GM21825 (cell line): ENCODE measurements around the gene HDLBP.

Experiments
- ATAC-seq: cut with Tn5 transposase; IDR thresholded peaks from one replicate; pipeline ENCODE4 v1.9.1; 2021; ENCODE audit warnings: mild to moderate bottlenecking, moderate library complexity; ENCODE audit not compliant: unreplicated experiment

The HDLBP gene

DNA sequence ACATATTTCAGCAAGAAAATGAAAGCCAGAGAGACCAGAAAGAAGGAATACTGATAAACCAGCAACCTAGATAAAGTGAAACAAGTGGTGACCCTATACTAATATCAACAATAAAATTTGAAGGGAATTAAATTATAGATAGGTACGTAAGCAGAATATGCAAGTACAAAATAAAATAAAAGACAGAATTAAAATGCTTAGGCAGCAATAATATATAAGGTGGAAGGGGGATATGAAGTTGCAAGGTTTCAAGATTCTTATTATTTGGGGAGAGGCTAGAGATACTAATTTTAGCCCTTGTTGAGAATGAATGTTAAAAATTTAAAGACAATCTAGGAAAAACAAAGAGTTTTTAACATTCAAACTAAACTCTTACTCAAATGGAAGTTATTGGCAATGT, 39.6 kb downstream of the HDLBP start:
- no peak for ATAC-seq

DNA sequence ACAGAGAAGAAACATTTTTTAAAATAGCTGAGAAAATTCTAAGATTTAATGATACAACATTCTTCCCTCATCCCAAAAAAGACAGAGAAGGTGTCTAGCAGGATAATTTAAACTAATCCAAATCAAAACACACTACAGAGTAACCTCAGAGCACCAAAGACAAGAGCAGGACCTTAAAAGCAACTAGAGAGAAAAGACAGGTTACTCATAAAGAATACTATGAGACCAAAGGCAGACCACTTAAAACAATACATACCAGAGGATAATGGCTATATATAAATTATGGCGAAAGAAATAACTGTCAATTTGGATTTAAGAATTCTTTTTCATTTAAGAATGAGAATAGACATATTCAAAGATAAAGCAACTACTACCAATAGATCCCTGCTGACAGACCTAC, 40.0 kb downstream of the HDLBP start:
- no peak for ATAC-seq

DNA sequence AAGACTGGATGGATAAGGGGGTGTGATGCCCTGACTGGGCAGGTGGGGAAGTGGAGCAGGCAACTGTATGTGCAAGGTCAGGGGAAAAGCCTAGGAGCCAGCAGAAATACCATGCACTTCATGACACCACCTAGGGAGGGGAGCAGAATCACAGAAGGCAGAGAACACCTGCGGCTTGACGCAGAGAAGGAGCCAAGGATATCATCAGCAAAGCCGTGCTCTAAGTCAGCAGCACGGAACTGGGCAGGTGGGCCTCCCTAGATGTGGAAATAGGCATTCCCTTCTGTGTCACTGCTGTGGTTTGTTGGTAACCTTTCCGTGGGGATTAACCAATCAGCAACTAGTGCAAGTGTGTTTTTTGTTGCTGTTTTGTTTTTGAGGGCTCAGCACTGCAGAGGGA, 41.3 kb downstream of the HDLBP start:
- no peak for ATAC-seq

DNA sequence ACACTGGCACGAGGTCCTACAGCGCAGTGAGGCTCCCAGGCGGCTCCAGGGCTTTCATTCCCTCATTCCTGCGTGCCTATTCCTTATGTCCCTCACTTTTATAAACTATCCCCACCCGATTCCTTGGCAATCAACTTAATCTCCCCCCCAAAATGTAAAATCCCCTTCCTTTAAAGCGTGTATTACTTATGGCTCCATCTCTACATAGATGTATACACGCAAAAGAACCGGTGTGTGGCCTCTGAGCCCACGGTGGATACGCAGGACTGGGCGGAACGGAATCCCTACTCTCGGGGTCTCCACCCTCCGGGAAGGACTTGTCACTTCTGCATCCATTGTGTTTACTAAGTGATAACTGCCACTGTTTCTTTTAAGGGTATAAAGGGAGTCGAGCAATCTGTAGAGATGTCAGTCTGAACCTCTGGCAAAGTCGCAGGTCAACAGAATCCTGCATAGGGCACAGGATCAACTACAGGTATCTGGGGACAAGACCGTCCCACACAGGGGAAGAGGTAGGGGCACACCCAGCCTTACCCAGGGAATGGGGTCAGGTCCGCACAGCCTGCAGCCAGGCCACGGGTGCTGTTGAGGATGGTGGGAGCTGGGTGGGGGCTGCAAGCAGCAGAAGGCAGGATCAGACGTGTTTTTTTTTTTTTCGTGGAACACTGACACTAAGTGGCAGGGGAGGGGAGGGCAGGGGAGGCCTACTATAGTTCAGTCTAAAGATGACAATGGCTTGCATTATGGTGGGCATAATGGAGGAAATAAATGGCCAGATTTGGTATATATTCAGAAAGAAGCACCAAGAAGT, 42.1 kb downstream of the HDLBP start:
- no peak for ATAC-seq

DNA sequence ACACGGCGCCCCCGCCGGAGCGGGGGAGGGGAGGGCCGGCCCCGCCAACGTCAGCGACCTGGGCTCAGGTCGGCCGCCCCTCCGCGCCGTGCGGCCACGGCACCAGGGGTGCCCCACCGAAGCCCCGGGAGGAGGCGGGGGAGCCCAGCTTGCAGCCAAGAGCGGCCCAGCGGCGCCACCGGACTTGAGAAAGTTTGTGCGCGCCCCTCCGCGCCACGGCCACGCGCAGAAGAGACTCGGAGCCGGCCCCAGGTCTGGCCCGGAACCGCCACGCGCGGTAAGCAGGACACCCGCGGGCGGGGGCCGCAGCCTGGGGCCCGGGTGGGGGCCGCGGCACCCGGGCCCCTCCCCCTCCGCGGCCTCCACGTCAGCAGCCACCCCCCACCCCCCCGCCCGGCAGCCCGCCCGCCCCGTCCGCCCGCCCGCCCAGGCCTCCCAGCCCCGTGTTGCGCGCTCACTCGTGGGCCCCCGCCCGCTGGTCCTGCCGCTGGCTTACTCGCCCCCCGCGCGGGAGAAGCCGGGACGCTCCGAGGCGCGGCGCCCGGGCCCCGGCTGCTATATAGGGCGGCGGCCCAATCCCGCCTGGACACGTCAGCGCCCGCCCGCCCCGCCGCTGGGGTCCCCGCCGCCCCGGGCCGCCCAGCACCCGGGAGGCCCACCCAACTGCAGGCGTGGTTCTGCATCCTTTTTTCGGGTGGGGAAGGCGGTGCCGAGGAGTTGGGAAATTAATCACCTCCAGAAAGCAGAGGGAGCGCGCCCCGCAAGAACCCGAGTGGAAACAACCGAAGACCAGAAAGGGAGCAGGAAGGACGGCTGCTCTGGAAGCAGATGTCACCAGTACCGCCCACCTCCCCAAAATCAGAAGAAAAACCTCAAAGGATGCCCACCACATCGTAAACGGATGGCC, 42.9 kb downstream of the HDLBP start:
- ATAC-seq = peak; percentile 52

DNA sequence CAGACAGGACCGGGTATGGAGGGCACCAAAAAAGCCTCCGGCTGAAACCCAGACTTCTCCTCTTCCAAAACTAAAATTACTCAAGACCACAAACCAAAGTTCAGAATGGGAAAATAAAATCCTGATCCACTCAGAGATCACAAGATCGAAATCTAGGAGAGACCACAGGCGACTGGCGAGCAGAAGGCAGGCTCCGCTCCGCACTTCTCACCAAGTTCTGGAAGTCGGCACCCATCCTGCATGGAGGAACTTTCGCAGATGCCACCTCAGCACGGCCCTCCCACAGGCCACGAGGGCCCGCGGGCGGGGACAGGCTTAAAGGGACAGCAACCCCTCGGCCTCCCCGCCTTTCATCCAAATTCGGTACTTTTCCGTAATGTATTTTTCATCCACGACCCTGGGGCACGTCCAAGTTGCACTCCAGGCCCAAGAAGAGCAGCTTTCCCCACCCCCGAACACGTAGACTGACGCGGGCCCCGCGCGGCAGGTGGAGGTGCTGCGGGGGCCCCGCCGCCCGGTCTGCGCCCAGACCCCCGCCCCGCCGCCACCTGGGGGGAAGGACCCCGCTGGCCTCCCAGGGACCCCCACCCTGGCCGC, 43.7 kb downstream of the HDLBP start:
- ATAC-seq = peak; percentile 47

DNA sequence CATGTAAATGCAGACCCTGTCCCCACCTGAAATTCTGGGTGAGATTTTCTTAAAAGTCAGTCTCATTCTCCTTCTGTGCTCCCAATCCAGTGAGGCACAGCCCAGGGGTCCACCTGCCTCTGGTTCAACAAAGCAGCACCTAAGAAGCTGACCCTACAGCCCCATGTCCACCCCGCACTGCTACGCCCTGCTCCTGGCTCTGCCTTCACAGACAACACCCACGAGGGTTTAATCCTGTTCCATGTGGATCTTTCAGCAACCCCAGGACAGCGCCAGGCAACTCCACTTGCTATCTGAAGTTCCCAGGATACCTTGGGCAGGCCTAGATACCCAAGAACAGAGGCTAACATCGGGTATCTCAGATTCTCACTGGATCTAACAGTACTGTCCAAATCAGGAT, 44.9 kb downstream of the HDLBP start:
- ATAC-seq = no peak

DNA sequence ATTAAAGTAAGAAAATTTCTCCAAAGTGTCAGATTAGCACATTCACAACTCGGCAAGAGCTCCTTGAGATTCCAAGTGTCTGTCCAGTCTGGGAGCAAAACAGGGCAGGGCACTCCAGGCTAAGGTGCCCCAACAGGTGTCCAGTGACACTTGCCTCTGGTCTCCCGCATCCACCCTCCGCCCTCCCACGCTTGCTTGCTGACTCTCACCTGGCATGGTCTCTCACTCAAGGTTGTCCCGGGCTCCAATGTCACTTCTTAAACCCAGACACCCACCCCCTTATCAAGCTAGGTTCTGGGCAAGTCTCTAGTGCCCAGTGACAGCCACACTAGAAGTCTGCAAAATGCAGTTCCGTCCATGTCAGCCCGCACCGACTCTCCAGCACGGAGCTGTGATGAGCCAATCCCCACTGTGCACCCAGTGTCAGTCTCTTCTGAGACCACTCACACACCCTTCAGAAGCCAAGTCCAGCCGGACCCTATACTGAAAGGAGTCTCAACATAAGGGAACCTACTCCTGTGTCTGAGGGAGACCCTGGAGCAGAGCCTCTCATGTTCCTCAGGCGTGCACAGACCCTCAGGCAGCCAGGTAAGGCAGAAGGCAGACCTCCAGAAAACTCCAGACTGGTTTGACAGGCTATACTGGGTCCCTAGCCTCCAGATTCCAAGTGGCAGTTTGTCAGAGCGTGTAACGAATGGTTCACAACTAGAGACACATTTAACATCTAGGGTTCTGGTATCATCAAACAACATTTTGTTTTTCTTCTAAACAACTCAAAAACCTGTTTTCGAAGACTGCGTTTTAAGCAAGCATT, 45.6 kb downstream of the HDLBP start:
- ATAC-seq = no peak

DNA sequence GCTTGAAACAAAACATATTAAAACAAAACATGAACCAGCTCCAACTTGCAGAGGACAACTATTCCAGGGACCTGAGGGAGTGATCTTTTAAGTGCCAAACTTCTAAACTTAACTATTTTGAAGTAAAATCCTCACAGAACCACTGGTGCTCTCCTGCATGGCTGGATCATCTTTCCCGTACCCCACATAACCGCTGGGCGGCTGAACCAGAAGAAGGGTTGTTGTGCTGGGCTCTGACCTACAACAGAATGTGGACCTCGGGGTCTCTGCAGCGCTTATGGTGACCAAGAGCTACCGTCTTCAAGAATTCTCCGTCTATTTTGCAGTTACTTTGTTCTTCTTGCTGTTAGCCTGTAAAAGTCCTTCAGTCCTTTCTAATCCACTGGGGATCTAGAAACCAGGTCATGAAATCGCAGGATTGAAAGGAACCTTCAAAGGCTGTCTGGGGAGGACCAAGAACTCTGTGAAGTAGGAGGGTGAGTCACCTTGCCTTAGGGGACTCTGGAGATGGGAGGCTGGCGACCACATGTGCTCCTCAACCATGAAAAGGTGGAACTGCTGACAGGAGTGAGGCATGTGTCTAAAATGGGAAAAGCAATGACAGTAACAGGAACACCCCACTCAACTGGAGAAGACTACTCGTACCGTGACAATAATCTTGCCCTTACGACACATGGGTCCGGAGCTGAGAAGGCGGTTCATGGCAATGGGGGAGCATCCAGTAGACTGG, 46.6 kb downstream of the HDLBP start:
- no peak for ATAC-seq

DNA sequence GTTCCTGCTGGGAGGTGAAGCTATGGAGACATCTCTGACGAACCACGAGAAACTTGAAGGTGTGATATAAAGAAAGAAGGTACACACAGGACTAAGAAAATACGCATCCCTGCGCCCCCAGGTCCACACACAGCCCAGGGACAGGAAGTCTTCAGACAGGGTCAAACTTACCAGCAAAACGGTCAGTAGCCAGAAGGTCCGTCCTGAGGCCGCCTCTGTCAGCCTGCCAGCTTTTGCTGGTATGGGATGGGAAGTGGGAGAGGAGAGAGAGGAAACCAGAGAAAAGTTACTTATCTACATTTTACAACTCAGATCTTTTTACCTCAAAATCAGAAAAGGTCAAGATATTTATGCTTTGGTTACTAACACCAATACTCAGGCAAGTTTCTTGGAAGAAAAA, 47.2 kb downstream of the HDLBP start:
- no peak for ATAC-seq

DNA sequence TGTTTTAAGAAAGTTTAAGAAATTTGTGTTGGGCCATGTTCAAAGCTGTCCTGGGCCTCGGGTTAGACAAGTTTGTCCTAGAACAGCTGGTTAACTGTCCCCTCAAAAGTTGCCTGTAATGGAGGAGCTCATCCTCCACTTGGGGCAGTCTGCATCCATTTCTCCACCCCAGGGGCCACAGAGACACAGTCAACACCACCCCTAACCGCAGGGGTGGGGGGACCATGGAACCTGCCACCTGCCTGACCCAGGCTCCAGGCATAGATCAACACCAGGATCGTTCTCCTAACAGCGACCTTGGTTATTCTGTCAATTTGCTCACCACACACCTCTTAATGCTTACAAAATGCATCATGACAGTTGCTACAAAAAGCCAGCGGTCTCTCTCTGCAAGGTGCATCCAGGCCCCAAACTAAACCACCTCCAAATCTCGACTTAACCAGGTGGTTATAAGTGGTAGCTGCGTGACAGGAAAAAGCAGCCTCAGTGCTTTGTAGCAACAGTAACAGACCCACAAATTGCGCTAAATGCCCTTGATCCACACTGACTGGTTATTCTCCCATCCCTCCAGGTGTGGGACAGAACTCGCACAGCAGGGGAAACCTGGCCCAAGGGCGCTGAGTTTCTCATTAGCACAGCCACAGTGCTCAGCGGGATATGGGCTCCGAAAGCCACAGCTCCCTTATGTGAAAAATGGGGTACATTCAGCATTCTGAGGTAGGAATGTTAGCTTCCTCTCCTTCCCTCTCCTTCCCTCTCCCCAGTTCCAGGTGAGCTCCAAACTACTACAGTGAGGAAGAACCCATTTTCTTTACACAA, 48.0 kb downstream of the HDLBP start:
- no peak for ATAC-seq

DNA sequence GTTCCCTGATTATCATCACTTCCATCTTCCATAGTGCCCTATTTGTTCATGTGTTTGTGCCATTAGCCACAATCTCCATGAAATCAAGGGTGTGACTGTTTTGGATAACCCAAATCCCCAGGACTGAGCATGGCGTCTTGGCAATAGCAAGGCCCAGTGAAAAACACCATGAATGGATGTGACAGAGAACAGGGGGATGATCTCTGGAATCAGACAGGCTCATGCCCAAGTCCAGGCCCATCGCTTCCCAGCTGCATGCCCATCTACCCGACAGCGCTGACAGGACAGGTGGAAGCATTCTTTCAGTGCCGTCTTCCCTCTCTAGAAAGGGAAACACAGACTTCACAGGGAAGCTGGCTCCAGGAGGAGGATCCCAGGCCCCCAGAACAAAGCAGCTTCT, 50.0 kb downstream of the HDLBP start:
- ATAC-seq = no peak

DNA sequence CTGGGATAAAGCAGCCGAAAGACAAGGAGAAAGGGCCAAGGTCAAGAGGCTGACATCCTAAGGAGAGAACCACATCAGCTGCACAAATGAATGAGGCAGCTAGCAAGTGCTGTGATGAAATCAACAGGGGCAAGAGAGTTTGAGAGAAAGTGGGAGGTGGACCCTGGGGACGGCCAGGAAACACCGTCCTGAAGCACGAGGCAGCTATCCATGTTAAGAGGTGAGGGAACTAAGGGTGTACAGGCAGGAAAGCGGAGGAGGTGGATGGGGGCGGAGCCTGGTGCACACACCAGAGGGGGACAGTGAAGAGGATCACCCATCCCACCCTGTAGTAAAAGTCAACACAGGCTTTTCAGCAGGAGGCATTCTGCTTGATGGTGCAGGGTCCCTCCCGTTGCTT, 52.4 kb downstream of the HDLBP start:
- ATAC-seq = no peak

DNA sequence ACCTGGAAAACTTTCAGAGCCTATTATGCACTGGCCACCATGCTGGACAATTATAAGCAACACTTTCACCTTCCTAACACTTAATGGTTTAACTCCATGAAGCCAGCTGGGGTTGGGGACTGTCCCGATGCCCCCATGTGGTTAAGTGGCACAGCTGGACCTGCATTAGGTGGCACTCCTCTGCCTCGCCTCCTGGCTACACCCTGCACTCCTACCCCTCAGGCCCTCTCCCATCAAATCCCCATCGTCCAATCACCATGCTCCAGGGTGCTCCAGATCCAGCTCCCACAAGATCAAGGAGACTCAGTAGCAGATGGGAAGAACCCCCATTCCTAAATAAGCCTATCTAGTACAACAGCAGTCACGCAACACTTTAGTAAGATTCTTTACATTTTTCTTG, 53.8 kb downstream of the HDLBP start:
- ATAC-seq = no peak

DNA sequence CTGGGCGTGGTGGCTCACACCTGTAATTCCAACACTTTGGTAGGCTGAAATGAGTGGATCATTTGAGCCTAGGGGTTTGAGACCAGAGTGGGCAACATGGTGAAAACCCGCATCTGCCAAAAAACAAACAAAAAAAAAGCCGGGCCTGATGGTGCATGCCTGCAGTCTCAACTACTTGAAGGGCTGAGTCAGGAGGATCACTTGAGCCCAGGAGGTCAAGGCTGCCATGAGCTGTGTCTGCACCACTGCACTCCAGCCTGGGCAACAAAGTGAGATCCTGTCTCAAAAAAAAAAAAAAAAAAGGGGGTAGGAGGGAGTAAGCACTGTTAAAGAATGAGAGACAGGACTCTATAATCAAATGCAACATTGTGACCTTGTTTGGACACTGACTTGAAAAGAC, 54.6 kb downstream of the HDLBP start:
- no peak for ATAC-seq

DNA sequence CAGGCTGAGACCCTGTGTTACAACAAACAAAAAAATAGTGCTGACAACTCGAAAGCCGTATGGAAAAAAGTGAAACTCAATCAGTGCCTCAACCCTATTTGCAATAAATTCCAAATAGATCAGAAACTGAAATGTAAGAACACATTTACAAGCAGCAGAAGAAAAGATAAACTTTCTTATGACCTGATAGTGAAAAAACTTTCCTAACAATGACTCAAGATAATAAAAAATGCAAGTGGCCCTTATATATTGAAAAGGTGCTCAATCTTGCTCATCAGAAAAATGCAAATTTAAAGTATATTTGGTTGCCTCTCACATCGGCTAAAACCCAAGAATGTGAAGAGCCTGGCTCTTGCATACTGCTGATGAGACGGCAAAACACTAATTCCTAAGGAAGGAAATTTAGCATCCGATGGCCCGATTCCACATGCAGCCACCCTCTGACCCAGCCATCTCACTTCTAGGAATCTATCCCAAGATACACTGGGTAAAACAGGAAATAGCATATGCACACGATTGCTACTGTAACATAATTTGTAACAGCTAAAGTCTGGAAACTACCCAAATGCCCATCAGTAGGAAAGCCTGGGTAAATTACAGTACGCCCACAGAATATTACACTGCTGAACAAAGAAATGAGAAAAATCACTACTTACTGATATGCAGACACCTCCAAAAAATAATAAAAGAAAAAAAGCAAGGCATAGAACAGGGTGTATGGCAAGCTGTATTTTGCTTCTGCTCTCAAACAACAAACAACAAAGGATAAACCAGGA, 56.8 kb downstream of the HDLBP start:
- ATAC-seq = no peak

DNA sequence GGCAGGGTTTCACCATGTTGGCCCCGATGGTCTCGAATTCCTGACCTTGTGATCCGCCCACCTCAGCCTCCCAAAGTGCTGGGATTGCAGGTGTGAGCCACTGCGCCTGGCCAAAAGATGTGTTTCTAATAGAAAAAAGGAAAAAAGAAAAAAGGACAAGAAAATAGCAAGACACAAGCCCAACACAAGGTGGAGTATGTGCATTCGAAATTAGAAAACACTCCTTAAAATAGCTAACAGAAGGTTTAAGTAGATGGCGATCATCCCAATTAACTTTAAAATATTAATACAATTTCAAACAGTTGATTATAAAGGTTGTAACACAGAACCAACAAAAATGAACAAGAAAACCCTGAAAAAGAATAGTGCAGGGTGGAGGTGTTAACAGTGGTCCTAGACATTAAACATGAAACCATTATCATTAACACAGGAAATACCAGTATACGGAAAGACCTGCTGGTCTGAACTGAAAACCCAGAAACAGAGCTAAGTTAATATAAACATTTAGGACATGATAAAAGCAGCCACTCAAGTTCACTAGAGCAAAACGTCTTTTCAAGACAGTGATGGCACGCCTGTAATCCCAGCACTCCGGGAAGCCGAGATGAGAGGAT, 57.9 kb downstream of the HDLBP start:
- no peak for ATAC-seq

DNA sequence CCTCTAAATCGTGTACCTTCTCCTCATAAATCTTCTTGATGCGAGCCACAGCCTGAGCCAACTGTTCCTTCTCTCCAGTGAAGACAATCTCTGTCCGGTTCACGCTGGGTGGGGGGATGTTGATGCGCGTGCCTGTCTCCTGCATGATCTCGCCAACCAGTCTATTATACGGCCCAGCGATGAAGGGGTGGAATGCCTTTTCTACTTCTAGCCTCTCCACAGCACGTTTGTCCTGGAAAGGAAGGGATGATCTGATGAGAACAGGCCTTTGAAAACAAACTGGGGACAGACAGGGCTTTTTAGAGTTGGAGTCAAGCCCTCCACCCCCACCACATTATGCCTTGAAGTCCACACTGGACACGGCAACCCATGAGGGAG, 59.3 kb downstream of the HDLBP start:
- ATAC-seq = no peak
